Natural killer cell (primary cell): ENCODE measurements around the gene ATP2A3. TPM values are rescaled to one million over a fixed set of nuclear protein-coding genes. Genes with fewer than 3 reads are reported as not detected.

Source experiments
- ATAC-seq, 3 donors: fragments of 150-1000 bp in 2 of 3; fragments of 200-7000 bp in 1 of 3; cut with Tn5 transposase; 1 replicate in 1 of 3; 2 replicates in 2 of 3; pipeline ENCODE4 v1.10.0; 2021; ENCODE audit warnings: mild to moderate bottlenecking in 2 of 3, moderate library complexity in 2 of 3
- DNase-seq, 2 donors: peaks; one replicate each; pipeline versions ENCODE4 v3.0.0 to v3.0.0-alpha.2; 2013 to 2021; ENCODE audit warnings: mixed read lengths in 1 of 2
- H3K27ac ChIP-seq: one replicate; pipeline ENCODE4 v1.5.1; 2013; ENCODE audit warnings: mild to moderate bottlenecking, low read length
- H3K27me3 ChIP-seq: one replicate; pipeline ENCODE4 v1.6.1; 2013; ENCODE audit warnings: low read length; ENCODE audit not compliant: control insufficient read depth, insufficient read depth
- H3K36me3 ChIP-seq: one replicate; pipeline ENCODE4 v1.6.1; 2013; ENCODE audit warnings: low read length; ENCODE audit not compliant: control insufficient read depth, insufficient read depth
- H3K4me1 ChIP-seq: one replicate; pipeline ENCODE4 v1.6.1; 2013; ENCODE audit warnings: low read length; ENCODE audit not compliant: control insufficient read depth, insufficient read depth
- H3K4me3 ChIP-seq: one replicate; pipeline ENCODE4 v1.5.1; 2013; ENCODE audit warnings: low read length
- H3K9me3 ChIP-seq: one replicate; pipeline ENCODE4 v1.6.1; 2013; ENCODE audit warnings: low read length; ENCODE audit not compliant: control insufficient read depth, insufficient read depth
- H3K27ac Mint-ChIP-seq, 2 donors: one replicate each; pipeline ENCODE4 v1.8.0; 2022; ENCODE audit warnings: mild to moderate bottlenecking in 2 of 2, mixed read lengths in 2 of 2, moderate library complexity in 1 of 2
- H3K27me3 Mint-ChIP-seq, 2 donors: one replicate each; pipeline ENCODE4 v1.8.0; 2022; ENCODE audit warnings: low read depth in 2 of 2, mixed read lengths in 2 of 2
- H3K36me3 Mint-ChIP-seq: one replicate; pipeline ENCODE4 v1.8.0; 2022; ENCODE audit warnings: mixed read lengths
- H3K4me1 Mint-ChIP-seq, 2 donors: one replicate each; pipeline ENCODE4 v1.8.0; 2022; ENCODE audit warnings: mixed read lengths in 2 of 2
- H3K4me3 Mint-ChIP-seq: one replicate; pipeline ENCODE4 v1.8.0; 2022; ENCODE audit warnings: mild to moderate bottlenecking, moderate library complexity, mixed read lengths
- H3K9me3 Mint-ChIP-seq, 2 donors: one replicate each; pipeline ENCODE4 v1.8.0; 2022; ENCODE audit warnings: mixed read lengths in 2 of 2
- CTCF ChIP-seq: fragments of 200-600 bp; IDR thresholded peaks from one replicate; pipeline ENCODE4 v1.8.0; 2022; ENCODE audit warnings: antibody characterized with exemption
- WGBS: methylation state at CpG from one replicate; pipeline ENCODE4 v1.1.7; 2013; ENCODE audit warnings: missing lambda C conversion rate; ENCODE audit not compliant: insufficient coverage; 5-methylcytosine and 5-hydroxymethylcytosine counted together
- intact Hi-C: fragments of 100-400 bp; cut with micrococcal nuclease; formaldehyde crosslinking; loops from one replicate; pipeline ENCODE4 v1.14.2; 2022
- total RNA-seq, 4 donors: library from RNA; stranded (reverse); fragments of 120-200 nt in 1 of 4; gene quantifications; one replicate each; pipeline versions ENCODE4 v1.2.3 to v1.2.4, GENCODE V29; 2013 to 2022

The ATP2A3 gene
- total RNA-seq, 3 donors from 2014 or later (not counting 1 experiment from before 2014, with no cell fraction given): 326 to 397 (median 377) TPM

DNA sequence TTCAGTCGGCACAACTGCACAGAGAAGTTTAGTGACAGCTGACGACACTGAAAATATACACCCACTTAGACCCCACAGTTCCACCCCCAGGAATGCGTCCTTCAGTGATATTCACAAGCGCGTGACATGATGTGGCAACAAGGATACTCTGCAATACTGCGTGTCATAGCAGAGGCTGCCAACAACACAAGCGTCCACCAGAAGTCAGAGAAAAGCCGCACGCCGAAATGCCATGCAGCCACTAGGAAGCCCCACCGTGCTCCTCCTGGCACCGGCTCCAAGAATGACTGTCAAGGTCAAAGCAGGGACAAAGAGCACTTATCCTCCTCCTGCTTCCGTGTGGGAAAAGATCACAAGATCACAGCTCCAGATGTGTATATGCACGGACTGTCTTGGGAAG, 3.5 kb downstream of the ATP2A3 start:
- DNase-seq: no peak
- peaks cover 55 to 86% of the 10 kb centered on the region in 2 donors for H3K4me1 Mint-ChIP-seq
- H3K27ac ChIP-seq: no peak overlapping the region
- intact Hi-C loops: loop anchor here (5.0 kb wide), 1 partner anchor 68 kb away; the partner anchor contains the start of gene CAMKK1
- WGBS: 80% methylated on average over 14 of the region's 14 CpGs
- H3K27me3 Mint-ChIP-seq: no peaks in the 10 kb centered on the region
- H3K36me3 Mint-ChIP-seq: no peaks in the 10 kb centered on the region
- H3K9me3 Mint-ChIP-seq: no peaks in the 10 kb centered on the region
- peaks cover 76% of the 10 kb centered on the region for H3K4me1 ChIP-seq
- peak overlapping the region; percentile 84 to 85 for H3K27ac Mint-ChIP-seq
- no peak for ATAC-seq
- peak overlapping the region; percentile 55 for H3K4me3 Mint-ChIP-seq
- TF ChIP-seq CTCF: no peak
- no peaks in the 10 kb centered on the region for H3K27me3 ChIP-seq
- no peak overlapping the region for H3K4me3 ChIP-seq
- no peaks in the 10 kb centered on the region for H3K9me3 ChIP-seq
- H3K36me3 ChIP-seq: peaks cover 21% of the 10 kb centered on the region

DNA sequence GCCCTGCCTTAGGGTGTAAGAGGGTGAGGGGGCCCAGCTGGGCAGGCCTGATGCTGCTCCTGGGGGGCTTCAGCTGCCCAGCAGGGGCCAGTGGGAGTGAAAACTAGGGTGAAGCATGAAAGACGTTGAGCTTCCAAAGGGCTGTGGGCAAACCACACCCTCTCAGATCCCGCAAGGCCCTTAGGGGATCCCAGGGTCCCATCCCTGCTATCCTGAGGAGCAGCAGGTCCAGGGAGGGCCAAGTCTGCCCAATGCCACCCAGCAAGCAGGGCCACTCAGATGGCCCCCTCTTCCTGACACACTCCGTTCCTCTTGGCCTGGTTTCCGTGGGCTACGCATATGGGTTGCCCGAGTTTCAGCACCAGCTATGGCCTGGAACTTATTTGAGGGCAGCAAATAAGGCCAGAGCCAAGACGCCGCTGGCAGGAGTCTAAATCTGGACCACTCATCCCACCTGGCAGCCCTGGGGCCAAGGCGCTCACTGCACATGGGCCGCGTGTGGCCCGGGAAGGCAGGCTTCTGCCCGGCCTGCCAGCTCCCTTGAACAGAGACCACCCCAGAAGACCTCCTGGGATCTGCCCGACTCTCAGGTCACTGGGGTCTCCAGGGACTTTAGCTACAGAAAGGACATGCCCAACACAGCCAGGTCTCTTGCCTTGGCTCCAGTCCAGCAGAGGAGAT, 4.2 kb downstream of the ATP2A3 start:
- ATAC-seq: no peak
- Histone ChIP-seq H3K4me3 (no peak overlapping the region), H3K27ac (no peak overlapping the region), H3K27me3 (no peaks in the 10 kb centered on the region), H3K36me3 (peaks cover 21% of the 10 kb centered on the region), H3K9me3 (no peaks in the 10 kb centered on the region), H3K4me1 (peaks cover 69% of the 10 kb centered on the region)
- Mint-ChIP-seq H3K27me3 (no peaks in the 10 kb centered on the region), H3K36me3 (no peaks in the 10 kb centered on the region), H3K4me1 (peaks cover 50 to 80% of the 10 kb centered on the region in 2 donors), H3K27ac (peak overlapping the region; percentile 84 to 85), H3K9me3 (no peaks in the 10 kb centered on the region), H3K4me3 (peak overlapping the region; percentile 55)
- intact Hi-C loops: loop anchor here (5.0 kb wide), 1 partner anchor 68 kb away; the partner anchor contains the start of gene CAMKK1
- no peak for DNase-seq
- WGBS: 79% methylated on average over 14 of the region's 14 CpGs
- TF ChIP-seq CTCF: no peak

DNA sequence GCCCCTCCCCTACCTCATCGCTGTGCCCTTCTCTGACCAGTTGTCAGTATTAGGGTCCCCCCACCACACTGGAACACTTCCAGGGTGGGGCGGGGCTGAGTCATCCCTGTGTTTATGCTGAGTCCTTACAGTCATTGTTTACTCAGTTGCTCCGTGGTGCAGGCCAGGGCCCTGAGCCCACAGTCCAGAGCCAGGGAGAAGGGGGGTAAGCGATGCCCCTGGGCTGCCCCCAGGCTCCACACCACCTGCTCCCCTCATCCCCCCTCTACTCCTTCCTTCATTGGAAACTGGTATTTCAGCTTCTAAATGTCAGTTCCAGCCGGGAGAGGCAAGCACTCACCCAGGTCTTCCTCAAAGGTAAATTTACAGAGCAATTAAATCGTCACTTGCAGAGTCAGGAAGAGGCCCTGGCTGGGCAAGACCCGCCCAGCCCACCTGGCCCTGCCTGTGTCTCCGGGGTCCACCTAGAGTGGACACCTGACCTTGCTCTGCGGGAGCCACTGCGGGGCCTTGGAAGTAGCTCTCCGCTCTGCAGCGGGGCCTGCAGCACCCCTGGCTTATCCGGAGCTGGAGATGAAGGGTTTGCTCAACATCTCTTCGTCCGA, 4.8 kb downstream of the ATP2A3 start:
- Mint-ChIP-seq H3K9me3 (no peaks in the 10 kb centered on the region), H3K4me1 (peaks cover 49 to 76% of the 10 kb centered on the region in 2 donors), H3K27ac (peak overlapping the region; percentile 84 to 85), H3K36me3 (no peaks in the 10 kb centered on the region), H3K4me3 (peak overlapping the region; percentile 17), H3K27me3 (no peaks in the 10 kb centered on the region)
- DNase-seq (no peak), ATAC-seq (no peak)
- Histone ChIP-seq H3K27ac (no peak overlapping the region), H3K27me3 (no peaks in the 10 kb centered on the region), H3K9me3 (no peaks in the 10 kb centered on the region), H3K4me1 (peaks cover 64% of the 10 kb centered on the region), H3K36me3 (peaks cover 23% of the 10 kb centered on the region), H3K4me3 (no peak overlapping the region)
- 74% methylated on average over 15 of the region's 15 CpGs for WGBS
- TF ChIP-seq CTCF: no peak
- intact Hi-C loops: no loop called here
